GM19023 (cell line): ENCODE results near the gene SCN7A.
"Not testable (repeated sequence)": the region's sequence is repeated elsewhere in the genome, so short reads cannot be mapped to it uniquely, and the experiment has no call there.

Experiments
- ATAC-seq: cut with Tn5 transposase; IDR thresholded peaks from one replicate; pipeline ENCODE4 v1.9.1; 2021; ENCODE audit warnings: mild to moderate bottlenecking, moderate library complexity; ENCODE audit not compliant: unreplicated experiment

Gene SCN7A

DNA sequence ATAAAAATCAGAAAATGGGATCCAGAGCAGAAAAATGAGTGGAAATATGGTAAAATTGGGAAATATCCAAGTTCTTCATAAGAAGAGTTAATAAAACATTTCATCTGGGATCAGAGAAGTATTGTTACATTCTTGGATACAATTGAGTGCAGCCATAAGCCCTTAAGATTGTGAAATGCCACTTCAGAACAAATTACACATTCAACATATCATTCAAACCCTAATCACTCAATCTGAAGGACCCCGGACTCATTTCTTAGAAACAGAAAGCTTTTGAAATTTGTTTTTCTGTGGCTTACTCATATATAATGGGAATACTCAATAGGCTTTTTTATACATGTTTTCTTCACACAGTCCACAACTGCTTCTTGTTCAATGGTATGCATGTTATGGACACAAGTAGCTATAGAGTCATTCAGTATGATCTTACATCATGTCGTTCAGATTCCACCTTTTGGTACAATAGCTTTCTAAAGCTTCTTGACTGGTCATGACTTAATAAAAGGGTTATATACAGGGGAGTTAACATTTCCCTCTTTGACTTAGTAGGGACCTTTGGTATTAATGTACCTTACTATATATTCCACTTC lies 39.9 kb downstream of the SCN7A start:
- ATAC-seq = no peak

DNA sequence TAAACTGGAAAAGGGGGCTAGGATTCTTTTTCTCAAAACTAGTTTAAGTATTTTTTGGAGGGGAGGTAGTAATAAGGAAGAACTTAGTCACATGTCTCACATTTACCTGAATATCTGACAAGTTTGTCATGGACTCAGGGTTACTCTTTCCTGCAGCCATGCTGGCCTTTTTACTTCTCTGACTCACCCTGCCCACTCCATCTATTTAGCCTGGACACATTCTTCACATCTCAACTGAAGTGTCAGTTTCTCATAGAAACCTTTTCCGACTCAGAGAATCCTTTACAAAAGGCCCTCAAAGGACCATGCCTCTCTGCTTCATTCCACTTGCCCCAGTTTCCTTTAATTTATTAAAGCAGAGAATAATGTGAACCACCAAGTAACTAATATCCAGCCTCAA lies 42.6 kb downstream of the SCN7A start:
- no peak for ATAC-seq

GRCh38 chr2:166449439-166449838 lies 44.6 kb downstream of the SCN7A start:
- ATAC-seq = no peak

DNA sequence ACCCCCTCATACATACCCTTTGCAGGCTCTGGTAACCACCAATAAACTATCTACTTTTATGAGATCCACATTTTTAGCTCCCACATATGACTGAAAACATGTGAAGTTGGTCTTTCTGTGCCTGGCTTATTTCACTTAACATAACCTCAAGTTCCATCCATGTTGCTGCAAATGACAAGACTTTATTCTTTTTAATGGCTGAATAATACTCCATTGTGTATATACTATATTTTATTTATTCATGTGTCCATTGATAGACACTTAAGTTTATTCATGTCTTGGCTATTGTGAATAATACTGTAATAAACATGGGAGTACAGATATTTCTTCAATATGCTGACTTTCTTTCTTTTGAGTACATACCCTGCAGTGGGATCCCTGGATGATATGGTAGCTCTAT lies 45.9 kb downstream of the SCN7A start:
- no peak for ATAC-seq

DNA sequence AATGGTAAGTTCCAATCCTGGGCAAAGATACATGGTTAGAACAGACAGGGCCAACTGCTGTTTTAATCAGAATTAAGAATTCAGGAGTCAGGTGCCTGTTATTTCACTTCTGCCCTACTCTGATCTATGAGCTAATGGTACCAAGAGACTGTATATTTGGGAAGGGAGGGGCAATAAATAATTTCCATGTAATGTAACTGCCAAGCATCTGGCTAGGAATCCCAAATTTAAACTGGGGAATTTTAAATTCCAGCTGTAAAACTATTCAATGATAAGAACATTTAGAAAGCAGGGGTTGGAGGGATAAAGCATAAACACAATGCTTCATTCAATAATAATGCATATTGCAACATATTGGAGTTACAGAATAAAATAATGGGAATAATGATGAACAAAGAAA lies 49.7 kb downstream of the SCN7A start:
- ATAC-seq = no peak

GRCh38 chr2:166440313-166440712 lies 53.7 kb downstream of the SCN7A start:
- no peak for ATAC-seq

- ATAC-seq = no peak
Measured at GRCh38 chr2:166439078-166439477, 55.0 kb downstream of the SCN7A start.

DNA sequence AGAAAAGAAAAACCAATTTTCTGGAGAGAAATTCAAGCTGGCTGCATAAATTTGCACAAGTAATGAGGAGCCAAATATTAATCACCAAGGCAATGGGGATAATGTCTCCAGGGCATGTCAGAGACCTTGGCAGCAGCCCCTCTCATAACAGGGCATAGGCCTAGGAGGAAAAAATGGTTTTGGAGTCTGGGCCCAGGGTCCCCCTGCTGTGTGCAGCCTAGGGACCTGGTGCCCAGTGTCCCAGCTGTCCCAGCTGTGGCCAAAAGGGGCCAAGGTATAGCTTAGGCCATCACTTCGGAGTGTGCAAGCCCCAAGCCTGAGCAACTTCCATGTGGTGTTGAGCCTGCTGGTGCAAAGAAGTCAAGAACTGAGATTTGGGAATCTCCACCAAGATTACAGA lies 57.1 kb downstream of the SCN7A start:
- ATAC-seq = no peak

- no peak for ATAC-seq
Measured at GRCh38 chr2:166436189-166436588, 57.9 kb downstream of the SCN7A start.

GRCh38 chr2:166434491-166434890 lies 59.6 kb downstream of the SCN7A start:
- no peak for ATAC-seq

- ATAC-seq = no peak
Measured at GRCh38 chr2:166433457-166433856, 60.6 kb downstream of the SCN7A start.

- ATAC-seq = no peak
Measured at GRCh38 chr2:166432331-166432730, 61.7 kb downstream of the SCN7A start.

DNA sequence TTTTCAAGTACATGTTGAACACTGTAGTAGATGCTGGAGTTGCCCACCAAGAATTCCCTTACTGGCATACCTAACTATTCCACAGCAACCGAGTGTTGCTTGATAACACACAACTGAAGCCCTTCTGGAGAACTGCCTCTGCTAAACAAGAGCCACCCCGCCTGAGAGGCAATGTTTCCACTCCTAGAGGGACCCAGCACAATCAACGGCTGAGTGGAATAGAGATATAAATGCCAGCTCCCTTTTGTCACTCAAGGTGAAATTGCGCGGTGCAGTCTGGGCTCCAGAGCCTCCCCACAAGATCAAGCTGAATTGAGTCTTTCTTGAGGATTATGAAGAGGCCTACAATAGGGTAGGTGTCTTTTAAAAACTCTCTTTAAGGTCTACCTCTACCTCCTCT lies 69.2 kb downstream of the SCN7A start:
- no peak for ATAC-seq

DNA sequence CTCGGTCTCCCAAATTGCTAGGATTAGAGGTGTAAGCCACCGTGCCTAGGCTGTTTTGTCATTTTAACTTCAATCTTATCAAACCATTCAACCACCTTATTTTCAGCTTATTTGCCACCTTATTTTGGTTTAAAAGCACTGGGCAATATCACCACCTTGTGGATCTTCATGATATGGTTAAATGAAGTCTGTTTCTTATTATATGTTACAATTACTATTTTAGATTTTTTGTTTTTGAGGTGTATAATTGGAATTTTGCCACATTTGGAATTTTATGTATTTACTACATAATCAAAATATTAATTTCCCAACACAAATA lies 74.5 kb downstream of the SCN7A start:
- no peak for ATAC-seq

- ATAC-seq = no peak
Measured at GRCh38 chr2:166418853-166419615, 75.0 kb downstream of the SCN7A start.

GRCh38 chr2:166417669-166418068 lies 76.4 kb downstream of the SCN7A start:
- no peak for ATAC-seq

DNA sequence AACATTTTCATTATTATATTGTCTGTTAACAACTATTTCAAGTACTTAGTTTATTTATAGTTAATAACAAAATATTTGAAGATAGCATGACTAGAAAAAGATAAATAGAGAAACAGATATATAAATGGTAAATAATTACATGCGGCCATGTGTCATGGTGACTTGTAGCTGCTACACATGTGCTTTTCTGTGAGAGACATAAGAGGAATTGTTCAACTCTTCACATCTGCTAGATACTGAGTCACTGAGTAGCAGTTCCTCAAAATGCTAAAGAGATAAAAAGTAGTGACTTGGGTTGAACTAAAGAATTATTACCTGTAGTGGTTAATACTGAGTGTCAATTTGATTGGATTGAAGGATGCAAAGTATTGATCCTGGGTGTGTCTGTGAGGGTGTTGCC lies 80.8 kb downstream of the SCN7A start:
- no peak for ATAC-seq

- no peak for ATAC-seq
Measured at GRCh38 chr2:166411473-166412230, 82.4 kb downstream of the SCN7A start.

DNA sequence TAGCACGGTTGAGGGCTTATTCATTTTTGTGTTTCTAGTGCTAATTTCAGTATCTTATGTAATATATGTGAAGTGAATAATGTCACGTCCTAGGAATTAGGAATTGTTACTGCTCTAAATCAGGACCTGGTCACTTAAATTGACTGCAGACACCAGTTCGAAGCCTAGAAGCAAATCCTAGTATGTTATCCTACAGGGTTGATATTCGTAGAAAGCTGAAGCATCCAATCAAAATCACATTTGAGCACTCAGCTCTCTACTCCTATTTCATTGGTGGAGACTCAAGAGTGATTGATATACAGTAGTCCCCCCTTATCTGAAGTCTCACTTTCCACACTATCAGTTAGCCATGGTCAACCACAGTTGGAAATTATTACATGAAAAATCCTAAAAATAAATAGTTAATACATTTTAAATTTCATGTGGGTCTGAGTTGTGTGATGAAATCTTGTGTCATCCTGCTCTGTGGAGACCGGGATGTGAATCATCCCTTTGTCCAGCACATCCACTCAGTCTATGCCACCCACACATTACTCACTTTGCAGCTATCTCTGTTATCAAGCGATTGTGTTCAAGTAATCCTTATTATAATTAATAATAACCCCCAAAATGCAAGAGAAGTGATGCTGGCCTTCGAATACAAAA lies 83.1 kb downstream of the SCN7A start:
- no peak for ATAC-seq

DNA sequence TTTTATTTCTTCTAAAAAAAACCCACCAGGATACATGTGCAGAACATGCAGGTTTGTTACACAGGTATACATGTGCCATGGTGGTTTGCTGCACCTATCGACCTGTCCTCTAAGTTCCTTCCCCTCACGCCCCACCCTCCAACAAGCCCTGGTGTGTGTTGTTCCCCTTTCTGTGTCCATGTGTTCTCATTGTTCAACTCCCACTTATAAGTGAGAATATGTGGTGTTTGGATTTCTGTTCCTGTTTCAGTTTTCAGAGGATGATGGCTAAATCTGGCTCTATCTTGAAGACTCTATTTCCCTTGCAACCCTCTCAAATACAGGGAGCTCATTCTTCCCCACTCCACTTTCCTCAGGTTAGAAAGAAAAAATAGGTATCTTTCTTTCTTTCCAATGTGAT lies 86.3 kb downstream of the SCN7A start:
- not testable (repeated sequence) for ATAC-seq

DNA sequence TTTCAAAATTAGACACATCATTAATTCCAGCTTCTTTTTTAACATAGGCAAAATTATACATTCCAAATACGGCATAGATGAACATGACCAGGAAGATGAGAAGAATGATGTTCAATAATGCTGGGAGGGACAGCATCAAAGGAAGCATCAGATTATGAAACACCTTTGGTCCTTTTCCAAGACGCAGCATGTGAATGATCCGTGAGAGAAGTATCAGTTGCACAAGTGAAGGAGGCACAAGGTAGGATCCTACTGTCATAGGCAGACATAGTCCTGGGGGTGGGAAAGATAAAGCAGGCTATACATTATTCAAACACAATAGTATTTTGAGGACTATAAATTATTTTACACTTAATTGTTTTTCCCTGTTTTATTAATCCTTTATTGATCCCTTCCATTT lies 87.7 kb downstream of the SCN7A start:
- no peak for ATAC-seq

DNA sequence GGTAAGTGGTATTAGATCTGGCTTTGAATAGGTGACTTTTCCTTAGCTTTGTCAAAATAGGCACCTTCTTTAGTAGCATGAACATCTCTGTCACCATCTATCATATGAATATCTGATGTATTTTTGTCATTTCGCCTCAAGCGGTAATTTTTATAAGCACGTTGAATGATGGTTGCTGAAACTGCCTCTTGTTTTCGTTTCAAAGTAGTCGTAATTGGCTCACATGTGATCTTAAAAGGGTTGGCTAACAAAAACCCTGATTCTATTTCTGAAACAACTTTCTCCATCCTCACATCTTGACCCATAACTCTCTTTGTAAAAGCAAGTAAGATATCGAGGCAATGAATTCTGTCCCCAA lies 88.5 kb downstream of the SCN7A start:
- ATAC-seq = no peak
